GM19372 (cell line): Measurements from ENCODE around the gene TUB.

Experiments
- ATAC-seq: cut with Tn5 transposase; IDR thresholded peaks from one replicate; pipeline ENCODE4 v1.9.1; 2021; ENCODE audit warnings: mild to moderate bottlenecking, low read depth, moderate library complexity; ENCODE audit not compliant: unreplicated experiment

TUB gene

GRCh38 chr11:8103909-8104308, 22.9 kb downstream of the TUB start:
- no peak for ATAC-seq

GRCh38 chr11:8105133-8105532, 24.1 kb downstream of the TUB start:
- ATAC-seq, result no peak

- ATAC-seq, result no peak
Measured at GRCh38 chr11:8105666-8106065, 24.7 kb downstream of the TUB start.

GRCh38 chr11:8106679-8107078, 25.7 kb downstream of the TUB start:
- no peak for ATAC-seq

GRCh38 chr11:8107642-8108041, 26.6 kb downstream of the TUB start:
- ATAC-seq, result no peak

- ATAC-seq, result no peak
Measured at GRCh38 chr11:8108421-8108820, 27.4 kb downstream of the TUB start.

- ATAC-seq, result no peak
Measured at GRCh38 chr11:8109675-8110074, 28.7 kb downstream of the TUB start.

- no peak for ATAC-seq
Measured at GRCh38 chr11:8110396-8110795, 29.4 kb downstream of the TUB start.

- no peak for ATAC-seq
Measured at GRCh38 chr11:8111636-8112035, 30.6 kb downstream of the TUB start.

GRCh38 chr11:8122173-8122764, 41.3 kb downstream of the TUB start:
- no peak for ATAC-seq

- ATAC-seq, result no peak
Measured at GRCh38 chr11:8126649-8127289, 45.8 kb downstream of the TUB start.

- ATAC-seq, result no peak
Measured at GRCh38 chr11:8127447-8127846, 46.4 kb downstream of the TUB start.

GRCh38 chr11:8138526-8138925, 57.5 kb downstream of the TUB start:
- ATAC-seq, result no peak

GRCh38 chr11:8149726-8150125, 68.7 kb downstream of the TUB start:
- ATAC-seq, result no peak
